Hepatocyte (in vitro differentiated cells): ENCODE measurements around the gene C2CD3.

ENCODE experiments used
- EZH2 ChIP-seq: fragments of 200-600 bp; sonication (generic); IDR thresholded peaks from 2 replicates; pipeline ENCODE4 v1.6.1; 2016; ENCODE audit warnings: antibody characterized with exemption, mild to moderate bottlenecking, borderline replicate concordance
- EZH2phosphoT487 ChIP-seq: fragments of 200-600 bp; sonication (generic); IDR thresholded peaks from one replicate; pipeline ENCODE4 v1.6.1; 2018; ENCODE audit warnings: antibody characterized with exemption, mild to moderate bottlenecking, low read depth, moderate library complexity; ENCODE audit not compliant: unreplicated experiment, severe bottlenecking
- TF ChIP-seq, protein P1 (sequence below): fragments of 200-600 bp; sonication (generic); IDR thresholded peaks from 2 replicates; pipeline ENCODE4 v1.5.1; 2016; ENCODE audit warnings: antibody characterized with exemption, mild to moderate bottlenecking; ENCODE audit not compliant: poor library complexity

DNA sequence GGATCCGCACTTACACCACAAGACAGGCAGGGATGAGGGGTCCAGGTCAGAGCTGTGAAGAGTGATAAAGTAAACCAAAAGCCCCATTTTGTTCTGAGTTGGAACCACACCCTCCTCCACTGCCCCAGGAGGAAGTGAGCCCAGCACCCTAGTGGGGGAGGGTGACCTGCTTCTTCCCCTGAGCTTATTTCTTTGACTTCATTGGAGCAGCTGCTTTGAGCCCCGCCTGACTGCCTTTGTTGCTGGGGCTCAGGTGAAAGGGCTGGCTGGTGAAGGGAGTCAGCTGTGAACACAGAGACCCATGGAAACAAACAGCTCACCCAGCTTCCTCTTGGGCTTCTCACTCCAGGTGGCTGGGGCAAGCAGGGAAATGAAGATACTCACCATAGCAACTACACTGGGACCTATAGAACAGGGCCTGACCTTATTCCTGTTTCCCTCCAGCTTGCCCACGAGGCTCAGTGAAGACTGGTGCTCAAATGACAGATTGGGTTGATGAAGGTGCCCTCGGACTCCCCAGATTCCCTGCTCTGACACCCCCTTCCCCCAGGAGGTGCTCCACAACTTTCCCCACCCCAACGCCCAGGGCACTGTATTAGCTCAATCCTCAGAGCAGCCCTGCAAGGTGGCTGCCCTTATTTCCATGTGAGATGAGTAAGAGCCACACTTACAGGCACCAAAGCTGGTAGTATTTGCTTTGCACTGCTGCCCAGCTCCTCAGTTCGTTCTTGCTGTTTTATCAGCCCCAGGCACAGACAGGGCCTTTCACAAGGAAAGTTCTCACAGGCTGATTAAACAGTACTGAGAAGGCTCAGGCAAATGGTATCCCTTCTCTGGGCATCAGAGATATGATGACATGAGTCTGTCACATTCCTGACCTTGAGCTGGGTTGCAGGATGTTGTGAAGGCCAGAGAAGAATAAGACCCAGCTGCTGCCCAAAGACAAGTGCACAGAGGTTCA is 190.5 kb downstream of the C2CD3 start:
- TF ChIP-seq, protein P1, sequence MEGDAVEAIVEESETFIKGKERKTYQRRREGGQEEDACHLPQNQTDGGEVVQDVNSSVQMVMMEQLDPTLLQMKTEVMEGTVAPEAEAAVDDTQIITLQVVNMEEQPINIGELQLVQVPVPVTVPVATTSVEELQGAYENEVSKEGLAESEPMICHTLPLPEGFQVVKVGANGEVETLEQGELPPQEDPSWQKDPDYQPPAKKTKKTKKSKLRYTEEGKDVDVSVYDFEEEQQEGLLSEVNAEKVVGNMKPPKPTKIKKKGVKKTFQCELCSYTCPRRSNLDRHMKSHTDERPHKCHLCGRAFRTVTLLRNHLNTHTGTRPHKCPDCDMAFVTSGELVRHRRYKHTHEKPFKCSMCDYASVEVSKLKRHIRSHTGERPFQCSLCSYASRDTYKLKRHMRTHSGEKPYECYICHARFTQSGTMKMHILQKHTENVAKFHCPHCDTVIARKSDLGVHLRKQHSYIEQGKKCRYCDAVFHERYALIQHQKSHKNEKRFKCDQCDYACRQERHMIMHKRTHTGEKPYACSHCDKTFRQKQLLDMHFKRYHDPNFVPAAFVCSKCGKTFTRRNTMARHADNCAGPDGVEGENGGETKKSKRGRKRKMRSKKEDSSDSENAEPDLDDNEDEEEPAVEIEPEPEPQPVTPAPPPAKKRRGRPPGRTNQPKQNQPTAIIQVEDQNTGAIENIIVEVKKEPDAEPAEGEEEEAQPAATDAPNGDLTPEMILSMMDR: no peak
- TF ChIP-seq EZH2 (no peak), EZH2phosphoT487 (no peak)
